GM21825 (cell line): Measurements from ENCODE around the gene SP6.

ENCODE experiments used
- ATAC-seq: cut with Tn5 transposase; IDR thresholded peaks from one replicate; pipeline ENCODE4 v1.9.1; 2021; ENCODE audit warnings: mild to moderate bottlenecking, moderate library complexity; ENCODE audit not compliant: unreplicated experiment

Gene SP6

GRCh38 chr17:47857551-47858455, 6.8 kb upstream of the SP6 start:
- ATAC-seq = no peak

- no peak for ATAC-seq
These were observed 5.9 kb upstream of the SP6 start for GRCh38 chr17:47856830-47857229.

GRCh38 chr17:47855737-47856136, 4.8 kb upstream of the SP6 start:
- ATAC-seq = no peak

GRCh38 chr17:47853616-47854015, 2.7 kb upstream of the SP6 start:
- no peak for ATAC-seq

GRCh38 chr17:47852113-47852949, 1.4 kb upstream of the SP6 start:
- ATAC-seq = no peak

GRCh38 chr17:47851764-47852112, 775 bp upstream of the SP6 start:
- ATAC-seq = no peak

- no peak for ATAC-seq
These were observed 631 bp downstream of the SP6 start for GRCh38 chr17:47850373-47850691.

GRCh38 chr17:47848198-47848513, 2.8 kb downstream of the SP6 start:
- no peak for ATAC-seq

- no peak for ATAC-seq
These were observed 3.4 kb downstream of the SP6 start for GRCh38 chr17:47847341-47848197.

GRCh38 chr17:47846716-47847340, 4.1 kb downstream of the SP6 start:
- no peak for ATAC-seq

- ATAC-seq = no peak
These were observed 5.3 kb downstream of the SP6 start for GRCh38 chr17:47845716-47846075.

- ATAC-seq = no peak
These were observed 5.9 kb downstream of the SP6 start for GRCh38 chr17:47844814-47845715.

- no peak for ATAC-seq
These were observed 6.7 kb downstream of the SP6 start for GRCh38 chr17:47844227-47844626.

- ATAC-seq = no peak
These were observed 7.6 kb downstream of the SP6 start for GRCh38 chr17:47843391-47843730.

GRCh38 chr17:47841488-47842291, 9.3 kb downstream of the SP6 start:
- no peak for ATAC-seq

- ATAC-seq = peak; percentile 65
These were observed 10.0 kb downstream of the SP6 start, which contains the start of gene SCRN2 for GRCh38 chr17:47840742-47841487. SCRN2 (minus strand) TSS chr17:47841273; CDS start chr17:47840843, 430 bp downstream.

- no peak for ATAC-seq
These were observed 10.8 kb downstream of the SP6 start for GRCh38 chr17:47840001-47840741.

- ATAC-seq = no peak
These were observed 11.9 kb downstream of the SP6 start for GRCh38 chr17:47839071-47839470.
